Measurements from ENCODE around the gene TRAPPC14.

DNA sequence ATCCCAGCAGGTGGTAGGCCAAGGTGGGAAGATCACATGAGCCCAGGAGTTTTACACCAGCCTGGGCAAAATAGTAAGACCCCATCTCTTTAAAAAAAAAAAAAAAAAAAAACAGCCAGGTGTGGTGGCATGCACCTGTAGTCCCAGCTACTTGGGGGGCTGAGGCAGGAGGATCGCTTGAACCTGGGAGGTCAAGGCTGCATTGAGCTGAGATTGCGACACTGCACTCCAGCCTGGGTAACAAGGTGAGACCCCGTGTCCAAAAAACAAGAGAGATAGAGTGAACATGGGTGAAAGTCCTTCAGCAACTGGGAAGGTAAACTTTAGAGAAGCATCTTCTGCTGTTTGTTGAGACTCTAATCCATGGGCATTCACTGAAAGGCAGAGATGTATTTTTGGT is 16.1 kb downstream of the TRAPPC14 start:
- TF ChIP-seq, protein P1, sequence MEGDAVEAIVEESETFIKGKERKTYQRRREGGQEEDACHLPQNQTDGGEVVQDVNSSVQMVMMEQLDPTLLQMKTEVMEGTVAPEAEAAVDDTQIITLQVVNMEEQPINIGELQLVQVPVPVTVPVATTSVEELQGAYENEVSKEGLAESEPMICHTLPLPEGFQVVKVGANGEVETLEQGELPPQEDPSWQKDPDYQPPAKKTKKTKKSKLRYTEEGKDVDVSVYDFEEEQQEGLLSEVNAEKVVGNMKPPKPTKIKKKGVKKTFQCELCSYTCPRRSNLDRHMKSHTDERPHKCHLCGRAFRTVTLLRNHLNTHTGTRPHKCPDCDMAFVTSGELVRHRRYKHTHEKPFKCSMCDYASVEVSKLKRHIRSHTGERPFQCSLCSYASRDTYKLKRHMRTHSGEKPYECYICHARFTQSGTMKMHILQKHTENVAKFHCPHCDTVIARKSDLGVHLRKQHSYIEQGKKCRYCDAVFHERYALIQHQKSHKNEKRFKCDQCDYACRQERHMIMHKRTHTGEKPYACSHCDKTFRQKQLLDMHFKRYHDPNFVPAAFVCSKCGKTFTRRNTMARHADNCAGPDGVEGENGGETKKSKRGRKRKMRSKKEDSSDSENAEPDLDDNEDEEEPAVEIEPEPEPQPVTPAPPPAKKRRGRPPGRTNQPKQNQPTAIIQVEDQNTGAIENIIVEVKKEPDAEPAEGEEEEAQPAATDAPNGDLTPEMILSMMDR (IDR thresholded peaks at IDR 0.05): no peak
- TF ChIP-seq, protein P2, sequence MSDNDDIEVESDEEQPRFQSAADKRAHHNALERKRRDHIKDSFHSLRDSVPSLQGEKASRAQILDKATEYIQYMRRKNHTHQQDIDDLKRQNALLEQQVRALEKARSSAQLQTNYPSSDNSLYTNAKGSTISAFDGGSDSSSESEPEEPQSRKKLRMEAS (IDR thresholded peaks at IDR 0.05; ENCODE audit: low read depth): no peak
- TF ChIP-seq RCOR1 (IDR thresholded peaks at IDR 0.05; ENCODE audit: low read length) (no peak), FOSL2 (IDR thresholded peaks at IDR 0.05; ENCODE audit: borderline replicate concordance, low read depth) (no peak), RFX5 (IDR thresholded peaks at IDR 0.05; ENCODE audit: low read length) (no peak), MEF2A (IDR thresholded peaks at IDR 0.05; ENCODE audit: borderline replicate concordance, low read depth) (no peak), SIN3A (IDR thresholded peaks at IDR 0.05; ENCODE audit: borderline replicate concordance, low read depth, low read length) (no peak), POLR2AphosphoS5 (IDR thresholded peaks at IDR 0.05; ENCODE audit: low read depth, low read length) (no peak)
- TF ChIP-seq, protein P3, sequence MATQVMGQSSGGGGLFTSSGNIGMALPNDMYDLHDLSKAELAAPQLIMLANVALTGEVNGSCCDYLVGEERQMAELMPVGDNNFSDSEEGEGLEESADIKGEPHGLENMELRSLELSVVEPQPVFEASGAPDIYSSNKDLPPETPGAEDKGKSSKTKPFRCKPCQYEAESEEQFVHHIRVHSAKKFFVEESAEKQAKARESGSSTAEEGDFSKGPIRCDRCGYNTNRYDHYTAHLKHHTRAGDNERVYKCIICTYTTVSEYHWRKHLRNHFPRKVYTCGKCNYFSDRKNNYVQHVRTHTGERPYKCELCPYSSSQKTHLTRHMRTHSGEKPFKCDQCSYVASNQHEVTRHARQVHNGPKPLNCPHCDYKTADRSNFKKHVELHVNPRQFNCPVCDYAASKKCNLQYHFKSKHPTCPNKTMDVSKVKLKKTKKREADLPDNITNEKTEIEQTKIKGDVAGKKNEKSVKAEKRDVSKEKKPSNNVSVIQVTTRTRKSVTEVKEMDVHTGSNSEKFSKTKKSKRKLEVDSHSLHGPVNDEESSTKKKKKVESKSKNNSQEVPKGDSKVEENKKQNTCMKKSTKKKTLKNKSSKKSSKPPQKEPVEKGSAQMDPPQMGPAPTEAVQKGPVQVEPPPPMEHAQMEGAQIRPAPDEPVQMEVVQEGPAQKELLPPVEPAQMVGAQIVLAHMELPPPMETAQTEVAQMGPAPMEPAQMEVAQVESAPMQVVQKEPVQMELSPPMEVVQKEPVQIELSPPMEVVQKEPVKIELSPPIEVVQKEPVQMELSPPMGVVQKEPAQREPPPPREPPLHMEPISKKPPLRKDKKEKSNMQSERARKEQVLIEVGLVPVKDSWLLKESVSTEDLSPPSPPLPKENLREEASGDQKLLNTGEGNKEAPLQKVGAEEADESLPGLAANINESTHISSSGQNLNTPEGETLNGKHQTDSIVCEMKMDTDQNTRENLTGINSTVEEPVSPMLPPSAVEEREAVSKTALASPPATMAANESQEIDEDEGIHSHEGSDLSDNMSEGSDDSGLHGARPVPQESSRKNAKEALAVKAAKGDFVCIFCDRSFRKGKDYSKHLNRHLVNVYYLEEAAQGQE (IDR thresholded peaks at IDR 0.05; ENCODE audit: low read depth, low read length): no peak
